Measurements from ENCODE around the gene PTPRD.

GRCh38 chr9:8419596-8420275 lies 2193.1 kb downstream of the PTPRD start:
- no peak for TF ChIP-seq POLR2A (IDR thresholded peaks at IDR 0.05; ENCODE audit: low read depth, low read length)
- TF ChIP-seq POLR2AphosphoS5 (IDR thresholded peaks at IDR 0.05; ENCODE audit: low read depth, low read length) = no peak

All from GM12892 (cell line).